ENCODE measurements around the gene HS3ST4.

- TF ChIP-seq CTCF (IDR thresholded peaks at IDR 0.05) (no peak), ZFX (IDR thresholded peaks at IDR 0.05; ENCODE audit: borderline replicate concordance) (no peak)
Measured at GRCh38 chr16:25726430-25727098, 34.8 kb downstream of the HS3ST4 start.
